Transverse colon (tissue), 4 donors: ENCODE data around the gene IGF2BP2. TPM values are rescaled to one million over a fixed set of nuclear protein-coding genes. Genes with fewer than 3 reads are reported as not detected.
A peak's percentile ranks its signal among the peaks of the same experiment; 100 is the strongest.
"Not testable (repeated sequence)": the region's sequence is repeated elsewhere in the genome, so short reads cannot be mapped to it uniquely, and the experiment has no call there.

Experiments
- DNase-seq: peaks from one replicate; pipeline ENCODE4 v3.0.0-alpha.2; 2019
- H3K27ac ChIP-seq, 4 donors: fragments of 200-600 bp; sonication (generic); 2 replicates each; pipeline ENCODE4 v1.5.1; 2016 to 2018; ENCODE audit warnings: inconsistent platforms in 4 of 4
- H3K27me3 ChIP-seq: fragments of 200-600 bp; sonication (generic); 2 replicates; pipeline ENCODE4 v1.5.1; 2017; ENCODE audit warnings: inconsistent platforms
- H3K36me3 ChIP-seq, 4 donors: fragments of 200-600 bp; sonication (generic); 2 replicates each; pipeline ENCODE4 v1.5.1; 2017 to 2019; ENCODE audit warnings: inconsistent platforms in 4 of 4
- H3K4me1 ChIP-seq, 4 donors: fragments of 200-600 bp; sonication (generic); 2 replicates each; pipeline ENCODE4 v1.5.1; 2017 to 2020; ENCODE audit warnings: inconsistent platforms in 4 of 4
- H3K4me3 ChIP-seq, 4 donors: fragments of 200-600 bp; sonication (generic); 1 replicate in 1 of 4; 2 replicates in 3 of 4; pipeline versions ENCODE4 v1.5.1 to v1.6.1; 2017 to 2019; ENCODE audit warnings: inconsistent platforms in 4 of 4
- H3K9me3 ChIP-seq, 2 donors: fragments of 200-600 bp; sonication (generic); 2 replicates each; pipeline ENCODE4 v1.5.1; 2017 to 2019; ENCODE audit warnings: inconsistent platforms in 2 of 2
- EP300 ChIP-seq: sonication (generic); formaldehyde crosslinking; IDR thresholded peaks from one replicate; pipeline ENCODE4 v1.6.1; 2017; ENCODE audit warnings: antibody characterized with exemption, low read depth
- POLR2A ChIP-seq: fragments of 450-650 bp; IDR thresholded peaks from one replicate; pipeline ENCODE4 v1.6.1; 2016; ENCODE audit warnings: antibody characterized with exemption, mild to moderate bottlenecking, moderate library complexity
- POLR2AphosphoS5 ChIP-seq, 3 donors: sonication (generic); formaldehyde crosslinking; IDR thresholded peaks; one replicate each; pipeline ENCODE4 v1.6.1; 2016; ENCODE audit warnings: antibody characterized with exemption in 3 of 3
- WGBS, 2 donors: methylation state at CpG; one replicate each; pipeline ENCODE4 v1.1.5; 2018; ENCODE audit warnings: low coverage in 1 of 2; 5-methylcytosine and 5-hydroxymethylcytosine counted together
- in situ Hi-C, 4 donors: fragments of 200-750 bp; cut with MboI; loops; one replicate each; pipeline versions ENCODE4 v1.15.0 to v1.15.1; 2017; ENCODE audit warnings: low sequenced_read_pairs in 3 of 4, low pct_ligation_motif_present in 1 of 4, low pct_unique_long_range_greater_than_20kb in 1 of 4
- intact Hi-C: fragments of 100-400 bp; cut with DNase I; formaldehyde crosslinking; loops from one replicate; pipeline ENCODE4 v1.15.1; 2023; ENCODE audit warnings: low total_unique reads
- total RNA-seq, 4 donors: library from RNA; depleted of rRNA; stranded (reverse); fragments of >200 nt; gene quantifications; one replicate each; pipeline ENCODE4 v1.1.0, GENCODE V29; 2016
- TF ChIP-seq, protein P1 (sequence below), 5 experiments: fragments of 200-600 bp in 3 of 5; fragments of 450-650 bp in 2 of 5; sonication (generic) in 3 of 5; IDR thresholded peaks; 1 replicate in 2 of 5; 2 replicates in 3 of 5; pipeline ENCODE4 v1.5.1; 2016 to 2017; ENCODE audit warnings: antibody characterized with exemption in 5 of 5, inconsistent platforms in 3 of 5, mild to moderate bottlenecking in 2 of 5, moderate library complexity in 1 of 5

The IGF2BP2 gene
- total RNA-seq, 4 donors from 2014 or later: 51.3 to 179 (median 82.9) TPM

DNA sequence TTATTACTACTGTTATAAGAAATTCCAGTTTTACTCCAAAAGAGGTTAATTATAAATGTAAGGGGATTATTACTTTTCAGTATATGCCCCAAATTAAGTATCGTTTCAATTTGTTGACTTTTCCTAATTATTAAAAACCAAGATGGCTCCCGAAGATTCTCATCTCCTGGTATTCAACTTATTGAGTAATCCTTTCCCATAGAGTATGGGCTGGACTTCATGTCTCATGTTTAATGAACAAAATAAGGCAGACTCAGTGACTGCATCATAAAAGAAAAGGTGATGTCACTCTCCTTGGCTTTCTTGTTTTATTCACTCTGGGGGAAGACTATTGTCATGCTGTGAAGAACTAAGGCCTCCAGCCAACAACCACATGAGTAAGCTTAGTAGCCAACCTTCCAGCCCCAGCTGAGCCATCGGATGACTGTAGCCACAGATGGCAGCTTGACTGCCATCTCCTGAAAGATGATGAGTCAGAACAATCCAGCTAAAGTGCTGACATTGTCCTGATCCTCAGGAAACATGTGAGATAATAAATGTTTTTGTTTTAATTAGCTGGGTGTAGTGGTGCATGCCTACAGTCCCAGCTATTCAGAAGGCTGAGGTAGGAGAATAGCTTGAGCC, 17.3 kb downstream of the IGF2BP2 start:
- no peaks in the 10 kb centered on the region for H3K9me3 ChIP-seq
- no peak for TF ChIP-seq POLR2A
- TF ChIP-seq, protein P1, sequence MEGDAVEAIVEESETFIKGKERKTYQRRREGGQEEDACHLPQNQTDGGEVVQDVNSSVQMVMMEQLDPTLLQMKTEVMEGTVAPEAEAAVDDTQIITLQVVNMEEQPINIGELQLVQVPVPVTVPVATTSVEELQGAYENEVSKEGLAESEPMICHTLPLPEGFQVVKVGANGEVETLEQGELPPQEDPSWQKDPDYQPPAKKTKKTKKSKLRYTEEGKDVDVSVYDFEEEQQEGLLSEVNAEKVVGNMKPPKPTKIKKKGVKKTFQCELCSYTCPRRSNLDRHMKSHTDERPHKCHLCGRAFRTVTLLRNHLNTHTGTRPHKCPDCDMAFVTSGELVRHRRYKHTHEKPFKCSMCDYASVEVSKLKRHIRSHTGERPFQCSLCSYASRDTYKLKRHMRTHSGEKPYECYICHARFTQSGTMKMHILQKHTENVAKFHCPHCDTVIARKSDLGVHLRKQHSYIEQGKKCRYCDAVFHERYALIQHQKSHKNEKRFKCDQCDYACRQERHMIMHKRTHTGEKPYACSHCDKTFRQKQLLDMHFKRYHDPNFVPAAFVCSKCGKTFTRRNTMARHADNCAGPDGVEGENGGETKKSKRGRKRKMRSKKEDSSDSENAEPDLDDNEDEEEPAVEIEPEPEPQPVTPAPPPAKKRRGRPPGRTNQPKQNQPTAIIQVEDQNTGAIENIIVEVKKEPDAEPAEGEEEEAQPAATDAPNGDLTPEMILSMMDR (IDR thresholded peaks at IDR 0.05): no peak
- TF ChIP-seq EP300: no peak
- TF ChIP-seq POLR2AphosphoS5 (IDR thresholded peaks at IDR 0.05): no peak
- intact Hi-C loops (no loop called here), in situ Hi-C loops (no loop called here)
- H3K36me3 ChIP-seq: no peaks in the 10 kb centered on the region
- H3K27ac ChIP-seq: no peak overlapping the region
- no peaks in the 10 kb centered on the region for H3K27me3 ChIP-seq
- no peak overlapping the region for H3K4me3 ChIP-seq
- DNase-seq: no peak
- WGBS, 2 donors: 87 to 90% methylated on average over 3 of the region's 3 CpGs
- H3K4me1 ChIP-seq: peaks cover 0 to 6% (median 0%) of the 10 kb centered on the region in 4 donors

DNA sequence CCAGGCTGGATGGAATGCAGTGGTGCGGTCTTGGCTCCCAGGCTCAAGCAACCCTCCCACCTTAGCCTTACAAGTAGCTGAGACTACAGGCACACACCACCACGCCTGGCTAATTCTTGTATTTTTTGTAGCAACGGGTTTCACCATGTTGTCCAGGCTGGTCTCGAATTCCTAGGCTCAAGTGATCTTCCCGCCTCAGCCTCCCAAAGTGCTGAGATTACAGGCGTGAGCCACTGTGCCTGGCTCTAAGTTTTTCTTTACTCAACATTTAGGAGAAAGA, 26.1 kb downstream of the IGF2BP2 start:
- H3K36me3 ChIP-seq, H3K9me3 ChIP-seq, H3K27me3 ChIP-seq, intact Hi-C loops, in situ Hi-C loops, DNase-seq, H3K4me3 ChIP-seq, H3K27ac ChIP-seq: not testable (repeated sequence)
- peaks cover 0 to 28% (median 9%) of the 10 kb centered on the region in 4 donors for H3K4me1 ChIP-seq
- 90 to 100% methylated on average over 2 to 6 of the region's 6 CpGs for WGBS, 2 donors

DNA sequence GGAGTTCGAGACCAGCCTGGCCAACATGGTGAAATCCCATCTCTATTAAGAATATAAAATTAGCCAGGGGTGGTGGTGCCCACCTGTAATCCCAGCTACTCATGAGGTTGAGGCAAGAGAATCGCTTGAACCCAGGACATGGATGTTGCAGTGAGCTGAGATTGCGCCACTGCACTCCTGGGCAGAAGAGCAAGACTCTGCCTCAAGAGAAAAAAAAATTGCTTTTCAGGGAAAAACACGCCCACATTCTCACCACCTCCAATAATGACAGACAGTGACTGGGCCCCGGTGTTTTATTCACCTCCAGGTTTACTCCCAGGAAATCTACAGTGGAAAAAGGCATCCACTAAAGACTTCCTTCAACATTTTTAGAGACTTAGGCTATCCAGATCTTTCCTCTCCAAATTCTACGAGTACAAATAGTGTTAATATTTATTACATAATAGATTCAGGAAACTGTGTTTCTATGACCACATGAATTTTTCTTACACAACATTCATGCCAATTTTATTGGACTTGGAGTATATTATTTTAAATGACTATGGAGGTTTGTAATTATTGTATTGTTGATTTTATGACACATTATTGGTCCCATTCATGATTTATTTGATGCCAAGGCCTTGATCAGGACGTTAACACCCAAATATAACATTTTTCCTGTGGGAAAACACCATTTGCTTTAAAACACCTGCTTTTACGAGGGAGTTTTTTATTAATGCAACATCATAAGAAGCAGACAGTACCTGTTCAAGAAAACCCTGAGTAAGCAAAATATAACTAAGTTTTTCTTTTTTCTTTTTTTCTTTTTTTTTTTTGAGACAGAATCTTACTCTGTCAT, 26.6 kb downstream of the IGF2BP2 start:
- no peaks in the 10 kb centered on the region for H3K27me3 ChIP-seq
- no peak for TF ChIP-seq EP300
- no peak for TF ChIP-seq POLR2A
- no peak for TF ChIP-seq POLR2AphosphoS5 (IDR thresholded peaks at IDR 0.05)
- TF ChIP-seq, protein P1 (IDR thresholded peaks at IDR 0.05): no peak
- no peak overlapping the region for H3K4me3 ChIP-seq
- 77 to 82% methylated on average over 8 of the region's 8 CpGs for WGBS, 2 donors
- DNase-seq: no peak
- H3K36me3 ChIP-seq: no peaks in the 10 kb centered on the region
- no peak overlapping the region for H3K27ac ChIP-seq
- intact Hi-C loops: no loop called here
- no peaks in the 10 kb centered on the region for H3K9me3 ChIP-seq
- in situ Hi-C loops: no loop called here
- H3K4me1 ChIP-seq: peaks cover 0 to 32% (median 9%) of the 10 kb centered on the region in 4 donors

DNA sequence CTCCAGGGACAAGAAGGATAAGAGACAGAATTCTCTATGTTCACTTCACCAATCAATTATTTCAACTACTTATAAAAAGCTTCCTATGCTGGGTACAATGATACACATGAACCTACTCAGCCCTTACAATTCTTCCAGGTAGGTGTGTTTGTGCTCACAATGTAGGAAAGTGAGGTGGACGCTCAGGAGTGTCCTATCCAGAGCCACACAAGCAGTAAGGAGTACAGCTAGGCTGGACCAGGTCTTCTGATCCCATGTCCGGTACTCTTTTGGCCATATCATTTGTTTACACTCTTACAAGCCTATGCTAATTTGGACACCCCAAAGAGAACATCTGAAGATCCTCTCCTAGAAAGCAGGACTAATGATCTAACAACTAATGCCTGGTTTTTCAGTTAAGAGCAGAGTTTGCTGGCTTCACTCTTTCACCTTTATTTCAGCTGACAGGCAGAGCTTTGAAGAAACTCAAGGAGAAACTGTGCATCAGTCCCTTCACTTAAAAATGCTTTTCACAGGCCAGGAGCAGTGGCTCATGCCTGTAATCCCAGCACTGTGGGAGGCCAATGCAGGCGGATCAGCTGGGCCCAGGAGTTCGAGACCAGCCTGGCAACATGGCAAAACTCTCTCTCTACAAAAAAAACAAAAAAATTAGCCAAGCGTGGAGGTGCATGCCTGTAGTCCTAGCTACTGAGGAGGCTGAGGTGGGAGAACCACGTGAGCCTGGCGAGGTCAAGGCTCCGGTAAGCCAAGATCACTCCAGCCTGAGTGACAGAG, 27.5 kb downstream of the IGF2BP2 start:
- 73 to 75% methylated on average over 4 to 8 of the region's 8 CpGs for WGBS, 2 donors
- no peak for DNase-seq
- in situ Hi-C loops (no loop called here), intact Hi-C loops (no loop called here)
- Histone ChIP-seq H3K4me3 (no peak overlapping the region), H3K36me3 (no peaks in the 10 kb centered on the region), H3K27ac (peak overlapping the region; percentile 32 to 64 (median 48)), H3K27me3 (no peaks in the 10 kb centered on the region), H3K9me3 (no peaks in the 10 kb centered on the region), H3K4me1 (peaks cover 0 to 35% (median 9%) of the 10 kb centered on the region in 4 donors)
- TF ChIP-seq EP300: no peak
- TF ChIP-seq POLR2A: no peak

DNA sequence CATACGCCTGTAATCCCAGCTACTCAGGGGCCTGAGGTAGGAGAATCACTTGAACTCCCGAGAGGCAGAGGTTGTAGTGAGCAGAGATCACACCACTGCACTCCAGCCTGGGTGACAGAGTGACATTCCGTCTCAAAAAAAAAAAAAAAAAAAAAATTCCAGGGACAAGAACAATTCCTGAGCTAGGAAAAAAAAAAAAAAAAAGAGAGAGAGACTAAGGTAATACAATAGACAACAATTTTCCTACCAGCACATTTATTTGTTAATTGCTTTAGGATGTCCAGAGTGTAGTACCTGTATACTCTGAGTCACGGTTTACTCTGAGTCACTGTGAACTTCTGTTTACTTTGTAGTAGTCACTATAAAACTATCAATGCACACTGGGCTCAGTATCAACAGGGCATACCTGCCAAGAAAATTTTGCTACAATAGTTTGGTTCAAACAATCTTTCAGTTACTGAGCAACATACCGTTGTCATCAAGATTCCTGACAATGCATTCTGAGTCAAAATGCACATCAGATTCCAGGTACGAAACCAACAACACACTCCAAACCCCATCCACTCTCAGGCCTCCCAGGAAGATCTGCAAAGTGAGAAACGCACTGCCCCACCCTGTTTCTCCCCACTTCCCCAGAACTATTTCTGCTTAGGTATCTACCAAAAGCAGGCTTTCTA, 28.3 kb downstream of the IGF2BP2 start:
- no peaks in the 10 kb centered on the region for H3K9me3 ChIP-seq
- H3K4me3 ChIP-seq: no peak overlapping the region
- TF ChIP-seq, protein P1 (IDR thresholded peaks at IDR 0.05): no peak
- TF ChIP-seq POLR2A (no peak), EP300 (no peak), POLR2AphosphoS5 (IDR thresholded peaks at IDR 0.05) (peak in 2 of 3 donors; percentile 60 to 65)
- peak overlapping the region; percentile 32 to 64 (median 48) for H3K27ac ChIP-seq
- in situ Hi-C loops (no loop called here), intact Hi-C loops (no loop called here)
- no peaks in the 10 kb centered on the region for H3K36me3 ChIP-seq
- peak; percentile 23 for DNase-seq
- WGBS, 2 donors: 27 to 39% methylated on average over 4 to 7 of the region's 7 CpGs
- no peaks in the 10 kb centered on the region for H3K27me3 ChIP-seq
- H3K4me1 ChIP-seq: peaks cover 0 to 35% (median 9%) of the 10 kb centered on the region in 4 donors
